ENCODE data around the gene GLRA3. TPM values are rescaled to one million over a fixed set of nuclear protein-coding genes. Genes with fewer than 3 reads are reported as not detected.

GLRA3 gene
- total and polyA plus RNA-seq, 4 donors = 0.06 to 0.15 TPM; not detected in 2

DNA sequence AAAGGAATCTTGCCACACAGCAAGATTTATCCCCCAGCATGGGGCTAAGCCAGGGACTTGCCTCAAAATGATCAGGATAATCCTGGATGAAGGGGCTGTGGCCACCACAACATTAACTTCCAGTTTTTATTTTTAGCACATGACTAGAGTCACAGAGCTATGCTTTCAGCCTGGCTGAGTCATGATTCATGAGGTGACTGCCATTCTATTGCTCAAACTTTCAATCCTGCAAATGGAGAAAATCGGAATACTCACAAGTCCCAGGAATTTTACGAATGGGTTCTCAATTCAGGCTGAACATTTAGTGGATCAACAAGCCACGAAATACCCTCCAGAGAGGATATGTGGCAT lies 236.1 kb downstream of the GLRA3 start:
- no peak overlapping the region for H3K27ac ChIP-seq (ENCODE audit: low read depth in 1 of 2, low read length in 1 of 2)
- H3K27me3 ChIP-seq (ENCODE audit: control insufficient read depth in 3 of 3, insufficient read depth in 3 of 3, low read length in 2 of 3) = no peaks in the 10 kb centered on the region
- H3K4me3 ChIP-seq = no peak overlapping the region
- TF ChIP-seq, protein P1, sequence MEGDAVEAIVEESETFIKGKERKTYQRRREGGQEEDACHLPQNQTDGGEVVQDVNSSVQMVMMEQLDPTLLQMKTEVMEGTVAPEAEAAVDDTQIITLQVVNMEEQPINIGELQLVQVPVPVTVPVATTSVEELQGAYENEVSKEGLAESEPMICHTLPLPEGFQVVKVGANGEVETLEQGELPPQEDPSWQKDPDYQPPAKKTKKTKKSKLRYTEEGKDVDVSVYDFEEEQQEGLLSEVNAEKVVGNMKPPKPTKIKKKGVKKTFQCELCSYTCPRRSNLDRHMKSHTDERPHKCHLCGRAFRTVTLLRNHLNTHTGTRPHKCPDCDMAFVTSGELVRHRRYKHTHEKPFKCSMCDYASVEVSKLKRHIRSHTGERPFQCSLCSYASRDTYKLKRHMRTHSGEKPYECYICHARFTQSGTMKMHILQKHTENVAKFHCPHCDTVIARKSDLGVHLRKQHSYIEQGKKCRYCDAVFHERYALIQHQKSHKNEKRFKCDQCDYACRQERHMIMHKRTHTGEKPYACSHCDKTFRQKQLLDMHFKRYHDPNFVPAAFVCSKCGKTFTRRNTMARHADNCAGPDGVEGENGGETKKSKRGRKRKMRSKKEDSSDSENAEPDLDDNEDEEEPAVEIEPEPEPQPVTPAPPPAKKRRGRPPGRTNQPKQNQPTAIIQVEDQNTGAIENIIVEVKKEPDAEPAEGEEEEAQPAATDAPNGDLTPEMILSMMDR (IDR thresholded peaks at IDR 0.05; ENCODE audit: control extremely low read depth, extremely low read depth) = no peak
- H3K9ac ChIP-seq (ENCODE audit: insufficient read depth in 1 of 2, low read length in 2 of 2) = no peak overlapping the region
- no peaks in the 10 kb centered on the region for H3K9me3 ChIP-seq (ENCODE audit: control insufficient read depth in 4 of 4, insufficient read depth in 3 of 4, low read length in 3 of 4)
- 63 to 64% methylated on average over 3 of the region's 3 CpGs for WGBS, 2 donors
- no peaks in the 10 kb centered on the region for H3K4me1 ChIP-seq (ENCODE audit: control insufficient read depth in 5 of 5, insufficient read depth in 5 of 5, low read length in 5 of 5)
- peak in 1 of 3 donors; percentile 10 for DNase-seq
- peak; percentile 22 for ATAC-seq (ENCODE audit: insufficient read depth, low FRiP score)
- H3K36me3 ChIP-seq (ENCODE audit: control insufficient read depth in 4 of 4, insufficient read depth in 4 of 4, low read length in 4 of 4) = no peaks in the 10 kb centered on the region

DNA sequence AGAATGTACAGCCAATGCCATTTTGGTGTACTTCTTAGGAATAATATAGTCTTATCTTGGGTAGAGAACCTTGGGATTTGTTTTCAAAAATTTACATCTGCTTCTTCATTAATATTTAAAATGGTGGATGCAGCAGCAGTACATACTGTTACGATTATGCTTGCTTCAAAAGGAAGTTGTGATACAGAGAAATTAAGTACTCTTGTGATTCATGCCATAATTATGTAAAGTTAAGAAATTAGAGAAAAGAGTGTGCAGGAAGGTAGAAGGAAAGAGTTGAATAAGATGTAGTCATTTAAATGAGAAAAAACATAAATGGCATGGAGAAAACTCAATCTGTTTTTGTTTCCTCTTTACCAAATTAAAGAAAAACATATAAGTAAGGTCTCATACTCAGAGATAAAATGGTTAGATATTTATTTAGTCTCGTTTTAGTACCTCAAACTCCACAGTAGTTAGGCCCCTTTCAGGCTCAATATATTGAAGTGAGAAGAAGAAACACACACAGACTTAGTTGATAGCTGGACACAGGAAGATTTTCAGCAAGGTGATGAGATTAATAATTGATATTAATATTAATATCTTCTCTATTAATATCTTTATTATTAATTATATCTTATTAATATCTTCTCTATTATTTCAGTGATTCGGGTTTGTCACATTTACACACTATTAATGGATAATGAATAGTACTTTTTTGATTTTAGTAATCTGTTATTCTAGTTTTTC lies 236.6 kb downstream of the GLRA3 start:
- TF ChIP-seq, protein P1 (IDR thresholded peaks at IDR 0.05; ENCODE audit: control extremely low read depth, extremely low read depth) = no peak
- no peak for DNase-seq
- ATAC-seq (ENCODE audit: insufficient read depth, low FRiP score) = no peak
- H3K9ac ChIP-seq (ENCODE audit: insufficient read depth in 1 of 2, low read length in 2 of 2) = no peak overlapping the region
- 72 to 78% methylated on average over 3 of the region's 3 CpGs for WGBS, 2 donors
- no peaks in the 10 kb centered on the region for H3K27me3 ChIP-seq (ENCODE audit: control insufficient read depth in 3 of 3, insufficient read depth in 3 of 3, low read length in 2 of 3)
- no peaks in the 10 kb centered on the region for H3K4me1 ChIP-seq (ENCODE audit: control insufficient read depth in 5 of 5, insufficient read depth in 5 of 5, low read length in 5 of 5)
- no peaks in the 10 kb centered on the region for H3K36me3 ChIP-seq (ENCODE audit: control insufficient read depth in 4 of 4, insufficient read depth in 4 of 4, low read length in 4 of 4)
- no peaks in the 10 kb centered on the region for H3K9me3 ChIP-seq (ENCODE audit: control insufficient read depth in 4 of 4, insufficient read depth in 3 of 4, low read length in 3 of 4)
- no peak overlapping the region for H3K4me3 ChIP-seq
- no peak overlapping the region for H3K27ac ChIP-seq (ENCODE audit: low read depth in 1 of 2, low read length in 1 of 2)

DNA sequence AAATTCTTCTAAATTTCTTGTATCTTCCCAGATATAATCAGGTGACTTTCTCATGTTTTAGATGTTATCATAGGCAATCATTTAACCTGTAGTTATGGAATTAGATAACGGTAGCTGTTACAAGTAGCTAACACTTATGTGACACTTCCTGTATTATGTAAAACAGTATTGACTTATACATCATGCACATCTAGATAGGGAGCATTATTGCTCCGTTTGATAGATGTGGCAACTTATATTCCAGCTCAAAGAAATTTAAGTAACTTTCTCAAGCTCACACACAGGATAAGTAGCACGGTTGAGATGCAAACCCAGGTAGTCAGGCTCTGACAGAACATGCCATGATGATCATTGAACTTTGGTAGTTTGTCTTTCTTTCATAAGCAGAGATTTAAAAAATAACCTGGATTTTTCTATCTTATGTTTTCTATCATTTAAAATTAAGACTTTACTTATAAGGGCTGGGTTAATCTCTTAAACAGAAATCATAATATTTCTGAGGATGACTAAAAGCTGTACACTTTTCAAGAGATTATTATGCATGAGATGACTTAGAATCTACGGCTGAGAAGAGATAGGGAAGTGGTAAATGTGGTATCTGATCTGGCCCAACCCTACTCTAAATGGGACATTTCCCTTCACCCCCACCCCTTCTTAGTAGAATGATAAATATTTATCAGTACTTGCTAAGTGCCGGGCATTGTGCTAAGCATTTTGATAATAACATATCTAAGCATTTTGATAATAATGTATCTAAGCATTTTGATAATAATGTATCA lies 237.6 kb downstream of the GLRA3 start:
- peak; percentile 51 for ATAC-seq (ENCODE audit: insufficient read depth, low FRiP score)
- WGBS, 2 donors = 17 to 34% methylated on average over 5 of the region's 5 CpGs

More for the DNA sequence above, 237.6 kb downstream of the GLRA3 start:
- no peak overlapping the region for H3K9ac ChIP-seq (ENCODE audit: insufficient read depth in 1 of 2, low read length in 2 of 2)
- no peak overlapping the region for H3K27ac ChIP-seq (ENCODE audit: low read depth in 1 of 2, low read length in 1 of 2)
- no peaks in the 10 kb centered on the region for H3K4me1 ChIP-seq (ENCODE audit: control insufficient read depth in 5 of 5, insufficient read depth in 5 of 5, low read length in 5 of 5)
- no peaks in the 10 kb centered on the region for H3K36me3 ChIP-seq (ENCODE audit: control insufficient read depth in 4 of 4, insufficient read depth in 4 of 4, low read length in 4 of 4)
- DNase-seq = no peak
- H3K4me3 ChIP-seq = no peak overlapping the region
- TF ChIP-seq, protein P1 (IDR thresholded peaks at IDR 0.05; ENCODE audit: control extremely low read depth, extremely low read depth) = no peak
- no peaks in the 10 kb centered on the region for H3K9me3 ChIP-seq (ENCODE audit: control insufficient read depth in 4 of 4, insufficient read depth in 3 of 4, low read length in 3 of 4)
- H3K27me3 ChIP-seq (ENCODE audit: control insufficient read depth in 3 of 3, insufficient read depth in 3 of 3, low read length in 2 of 3) = no peaks in the 10 kb centered on the region
